Nephron (organoid): ENCODE data around the gene ATAD5.

Experiments used
- H3K27ac Mint-ChIP-seq, 3 experiments: 2 replicates each; pipeline ENCODE4 v1.8.0; 2020; ENCODE audit warnings: mixed read lengths in 3 of 3, mild to moderate bottlenecking in 2 of 3, moderate library complexity in 1 of 3
- H3K27me3 Mint-ChIP-seq: 2 replicates; pipeline ENCODE4 v1.8.0; 2021; ENCODE audit warnings: low read depth, mild to moderate bottlenecking, moderate library complexity, mixed read lengths
- H3K36me3 Mint-ChIP-seq: 2 replicates; pipeline ENCODE4 v1.8.0; 2020; ENCODE audit warnings: low read depth, mixed read lengths
- H3K4me1 Mint-ChIP-seq: 2 replicates; pipeline ENCODE4 v1.8.0; 2020; ENCODE audit warnings: mixed read lengths
- H3K4me3 Mint-ChIP-seq, 3 experiments: 2 replicates each; pipeline ENCODE4 v1.8.0; 2020; ENCODE audit warnings: mild to moderate bottlenecking in 3 of 3, mixed read lengths in 3 of 3, moderate library complexity in 2 of 3
- H3K9me3 Mint-ChIP-seq: 2 replicates; pipeline ENCODE4 v1.8.0; 2020; ENCODE audit warnings: mixed read lengths
- TF ChIP-seq, protein P1 (sequence below), 3 experiments: fragments of 200-600 bp; sonication (generic); IDR thresholded peaks; one replicate each; pipeline ENCODE4 v1.5.0; 2021; ENCODE audit warnings: antibody characterized with exemption in 3 of 3; ENCODE audit not compliant: unreplicated experiment in 3 of 3

ATAD5 gene

DNA sequence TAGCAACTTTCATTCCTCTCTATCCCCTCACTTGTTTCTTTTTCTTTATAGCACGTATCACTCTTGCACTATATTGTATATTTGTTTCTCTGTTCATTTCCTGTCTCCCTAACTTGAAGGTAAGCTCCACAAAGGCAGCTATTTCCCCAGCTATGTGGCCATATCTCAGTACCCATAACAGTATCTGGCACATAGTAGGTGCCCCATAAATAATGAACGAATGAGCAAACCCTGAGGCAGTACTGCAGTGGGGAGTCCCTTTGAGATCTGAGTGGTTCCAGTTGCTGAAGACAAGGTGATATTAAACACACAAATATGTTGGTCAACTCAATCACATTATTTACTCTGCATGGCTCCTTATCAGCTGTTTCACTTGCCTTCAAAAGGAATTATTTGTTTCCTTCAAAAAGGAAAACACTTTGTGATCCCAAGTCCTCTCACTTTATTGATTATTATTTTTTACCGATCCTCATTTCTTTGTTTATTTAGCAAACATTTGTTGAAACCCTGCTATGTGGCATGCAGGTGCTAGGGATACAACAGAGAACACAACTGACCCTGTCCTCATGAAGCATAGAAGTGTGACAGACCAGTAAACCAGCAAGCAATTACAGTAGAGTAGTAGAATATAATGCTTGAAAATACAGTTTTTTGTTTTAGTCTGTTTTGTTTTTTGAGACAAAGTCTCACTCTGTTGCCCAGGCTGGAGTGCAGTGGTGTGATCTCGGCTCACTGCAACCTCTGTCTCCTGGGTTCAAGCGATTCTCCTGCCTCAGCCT lies 84.3 kb downstream of the ATAD5 start:
- Mint-ChIP-seq H3K9me3 (no peaks in the 10 kb centered on the region), H3K27ac (no peak overlapping the region), H3K36me3 (no peaks in the 10 kb centered on the region), H3K27me3 (peaks cover 31% of the 10 kb centered on the region), H3K4me3 (no peak overlapping the region), H3K4me1 (peaks cover 2% of the 10 kb centered on the region)
- TF ChIP-seq, protein P1, sequence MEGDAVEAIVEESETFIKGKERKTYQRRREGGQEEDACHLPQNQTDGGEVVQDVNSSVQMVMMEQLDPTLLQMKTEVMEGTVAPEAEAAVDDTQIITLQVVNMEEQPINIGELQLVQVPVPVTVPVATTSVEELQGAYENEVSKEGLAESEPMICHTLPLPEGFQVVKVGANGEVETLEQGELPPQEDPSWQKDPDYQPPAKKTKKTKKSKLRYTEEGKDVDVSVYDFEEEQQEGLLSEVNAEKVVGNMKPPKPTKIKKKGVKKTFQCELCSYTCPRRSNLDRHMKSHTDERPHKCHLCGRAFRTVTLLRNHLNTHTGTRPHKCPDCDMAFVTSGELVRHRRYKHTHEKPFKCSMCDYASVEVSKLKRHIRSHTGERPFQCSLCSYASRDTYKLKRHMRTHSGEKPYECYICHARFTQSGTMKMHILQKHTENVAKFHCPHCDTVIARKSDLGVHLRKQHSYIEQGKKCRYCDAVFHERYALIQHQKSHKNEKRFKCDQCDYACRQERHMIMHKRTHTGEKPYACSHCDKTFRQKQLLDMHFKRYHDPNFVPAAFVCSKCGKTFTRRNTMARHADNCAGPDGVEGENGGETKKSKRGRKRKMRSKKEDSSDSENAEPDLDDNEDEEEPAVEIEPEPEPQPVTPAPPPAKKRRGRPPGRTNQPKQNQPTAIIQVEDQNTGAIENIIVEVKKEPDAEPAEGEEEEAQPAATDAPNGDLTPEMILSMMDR (IDR thresholded peaks at IDR 0.05; ENCODE audit: unreplicated experiment in 3 of 3) = no peak

DNA sequence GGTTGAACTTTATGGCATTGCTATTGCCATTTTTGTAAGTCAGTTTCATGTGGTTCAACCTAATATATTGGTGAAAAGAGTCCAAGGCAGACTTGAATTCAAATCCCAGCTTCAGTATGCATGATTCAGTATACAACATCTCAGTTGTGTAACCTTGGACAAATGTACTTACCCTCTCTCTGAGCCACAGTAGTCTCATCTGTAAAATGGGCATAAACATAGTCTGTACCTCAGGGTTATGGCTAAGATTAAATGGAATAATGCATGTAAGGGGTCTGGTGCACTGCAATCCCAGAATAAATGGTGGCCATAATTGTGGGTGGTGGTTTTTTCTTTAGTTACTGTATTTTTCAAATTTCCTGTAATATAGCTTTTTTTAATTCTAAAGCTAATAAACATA lies 85.3 kb downstream of the ATAD5 start:
- Mint-ChIP-seq H3K9me3 (no peaks in the 10 kb centered on the region), H3K36me3 (no peaks in the 10 kb centered on the region), H3K27ac (no peak overlapping the region), H3K4me1 (peaks cover 7% of the 10 kb centered on the region), H3K27me3 (peaks cover 39% of the 10 kb centered on the region), H3K4me3 (no peak overlapping the region)
- TF ChIP-seq, protein P1 (IDR thresholded peaks at IDR 0.05; ENCODE audit: unreplicated experiment in 3 of 3) = no peak

DNA sequence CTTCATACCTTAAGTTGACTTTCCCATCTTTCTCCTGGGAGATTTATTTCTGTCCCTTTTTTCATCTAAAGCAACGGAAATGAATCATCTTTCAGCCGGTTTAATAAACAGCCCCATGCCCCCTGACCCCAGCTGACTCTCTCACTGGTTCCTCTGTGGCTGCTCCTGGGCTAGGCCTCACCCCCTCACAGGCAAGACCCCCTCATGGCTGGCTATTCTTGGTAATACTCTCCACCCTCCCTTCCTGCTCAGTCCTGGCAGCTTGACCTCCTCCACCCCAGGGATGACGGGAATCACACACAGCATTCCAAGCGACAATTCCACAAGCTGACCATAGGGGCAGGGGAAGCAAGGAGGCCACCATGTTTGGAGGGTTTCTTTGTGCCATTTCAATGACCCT lies 88.5 kb downstream of the ATAD5 start:
- TF ChIP-seq, protein P1 (IDR thresholded peaks at IDR 0.05; ENCODE audit: unreplicated experiment in 3 of 3) = no peak

DNA sequence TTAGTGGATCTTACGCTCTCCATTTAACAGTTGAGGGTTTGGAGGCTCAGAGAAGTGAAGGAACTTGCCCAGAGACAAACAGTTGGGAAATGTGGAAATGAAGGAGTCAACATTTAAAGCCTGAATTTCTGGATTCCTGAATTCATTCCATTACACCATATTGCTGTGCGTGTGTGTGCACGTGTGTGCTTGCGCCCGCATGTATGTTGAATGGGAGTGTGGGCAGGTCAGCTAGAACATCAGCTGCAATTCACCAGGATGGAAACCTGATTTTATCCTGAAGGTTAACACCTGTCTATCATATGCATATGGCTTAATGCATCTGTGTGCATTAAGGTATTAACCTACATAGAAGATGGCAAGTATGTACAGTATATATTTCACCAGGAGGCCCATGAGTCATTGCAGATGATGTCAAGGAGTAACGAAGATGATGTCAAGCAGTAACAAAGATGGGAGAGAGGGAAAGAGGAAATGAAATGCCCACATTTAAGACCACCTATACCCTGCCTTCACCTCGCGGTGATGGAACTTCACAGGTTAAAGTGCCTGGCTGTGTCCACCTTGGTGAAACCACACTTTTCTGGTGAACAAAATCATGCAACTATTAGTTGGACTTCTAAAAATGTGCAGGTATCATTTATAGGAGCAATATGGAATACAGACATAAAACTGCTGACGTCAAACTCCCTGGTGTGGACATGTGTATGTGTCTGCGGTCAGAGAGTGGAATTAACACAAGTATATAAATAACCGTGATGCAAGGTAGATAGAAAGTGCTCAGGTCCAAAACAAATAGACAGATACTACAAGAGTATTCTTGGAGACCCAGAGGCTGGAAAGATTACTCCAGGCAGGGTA lies 89.1 kb downstream of the ATAD5 start:
- H3K27me3 Mint-ChIP-seq = peaks cover 78% of the 10 kb centered on the region
- H3K9me3 Mint-ChIP-seq = no peaks in the 10 kb centered on the region
- H3K36me3 Mint-ChIP-seq = no peaks in the 10 kb centered on the region
- H3K4me3 Mint-ChIP-seq = peak overlapping the region; percentile 36 to 72 (median 71)
- H3K27ac Mint-ChIP-seq = no peak overlapping the region
- TF ChIP-seq, protein P1 (IDR thresholded peaks at IDR 0.05; ENCODE audit: unreplicated experiment in 3 of 3) = no peak
- H3K4me1 Mint-ChIP-seq = peaks cover 13% of the 10 kb centered on the region

More for the DNA sequence above, 88.5 kb downstream of the ATAD5 start:
- Mint-ChIP-seq H3K27me3 (peaks cover 71% of the 10 kb centered on the region), H3K4me3 (no peak overlapping the region), H3K36me3 (no peaks in the 10 kb centered on the region), H3K9me3 (no peaks in the 10 kb centered on the region), H3K27ac (no peak overlapping the region), H3K4me1 (peaks cover 13% of the 10 kb centered on the region)

DNA sequence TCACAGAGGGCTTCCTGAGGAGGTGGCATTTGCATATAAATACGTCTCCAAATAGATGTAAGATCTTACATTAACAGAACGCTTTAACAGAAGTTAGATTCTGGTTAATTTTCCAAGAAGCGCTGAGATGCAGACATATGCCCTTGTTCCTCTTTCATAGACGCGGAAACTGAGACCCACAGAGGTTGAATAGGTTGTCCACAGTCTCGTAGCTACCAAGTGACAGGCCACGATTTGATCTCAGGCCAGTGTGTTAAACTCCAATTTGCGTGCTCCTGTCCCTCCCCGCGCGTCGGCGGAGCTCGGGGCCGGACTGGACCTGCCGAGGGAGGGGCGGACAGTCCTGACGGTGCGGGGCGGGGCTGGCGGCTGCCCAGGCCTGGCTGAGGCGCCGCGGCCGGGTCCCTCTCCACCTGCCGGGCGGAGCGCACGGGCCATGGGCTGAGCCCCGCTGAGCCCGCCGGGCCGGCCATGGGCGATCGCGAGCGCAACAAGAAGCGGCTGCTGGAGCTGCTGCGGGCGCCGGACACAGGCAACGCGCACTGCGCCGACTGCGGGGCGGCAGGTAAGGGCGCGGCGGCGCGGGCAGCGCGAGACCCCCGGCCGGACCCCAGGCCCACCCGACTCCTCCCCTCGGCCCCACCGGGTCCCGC lies 89.9 kb downstream of the ATAD5 start, which contains the start of gene ADAP2:
ADAP2 (plus strand) TSS at position 402 of the 653 bp plus-strand sequence; CDS start at position 472, 70 bp downstream.
- Mint-ChIP-seq H3K27ac (no peak within 1 kb of the TSS), H3K27me3 (peaks cover 82% of the 10 kb centered on the region), H3K4me1 (peaks cover 13% of the 10 kb centered on the region), H3K4me3 (peak within 1 kb of the TSS; percentile 78 to 83 (median 80)), H3K9me3 (no peaks in the 10 kb centered on the region), H3K36me3 (no peaks in the 10 kb centered on the region)
- TF ChIP-seq, protein P1 (IDR thresholded peaks at IDR 0.05; ENCODE audit: unreplicated experiment in 3 of 3) = no peak
